Activated CD4-positive, alpha-beta T cell treated with anti-CD3 and anti-CD28 coated beads for 48 hours (primary cell): ENCODE results near the gene PHF21A.
A peak's percentile ranks its signal among the peaks of the same experiment; 100 is the strongest.

Source experiments
- DNase-seq: peaks from one replicate; pipeline ENCODE4 v3.0.0-alpha.2; 2020

PHF21A gene

DNA sequence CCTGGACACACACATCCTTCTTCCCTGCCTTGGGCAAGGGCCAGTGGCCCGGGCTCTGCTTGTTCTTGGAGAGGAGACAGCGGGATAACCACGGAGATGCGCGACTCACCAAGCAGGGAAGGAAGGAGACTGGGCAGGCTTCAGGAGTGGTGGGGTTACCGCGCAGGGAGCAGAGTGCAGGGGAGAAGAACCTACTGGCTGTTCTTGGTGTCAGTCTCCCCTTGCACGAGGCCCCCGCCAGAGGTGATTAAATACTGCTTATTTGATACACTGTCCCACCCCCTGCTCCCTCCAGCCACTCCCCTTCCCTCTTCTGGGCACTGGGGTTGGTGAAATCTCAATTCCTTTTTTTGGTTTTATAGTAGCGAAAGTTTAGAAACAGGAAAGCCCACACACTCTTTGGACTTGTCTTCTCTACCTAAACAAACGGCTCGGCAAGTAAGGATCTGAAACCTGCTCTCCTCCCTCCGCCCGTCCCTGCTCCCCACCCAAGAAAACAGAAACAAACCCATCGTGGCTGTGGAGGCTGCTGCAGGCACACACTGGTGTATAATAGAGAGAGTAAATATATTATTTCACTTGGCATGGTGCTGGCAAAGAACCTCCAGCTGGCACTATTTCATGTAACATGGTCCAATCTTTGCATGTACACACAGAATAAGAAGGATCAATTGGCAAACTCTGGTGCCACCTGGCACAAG is 188.0 kb downstream of the PHF21A start:
- no peak for DNase-seq

DNA sequence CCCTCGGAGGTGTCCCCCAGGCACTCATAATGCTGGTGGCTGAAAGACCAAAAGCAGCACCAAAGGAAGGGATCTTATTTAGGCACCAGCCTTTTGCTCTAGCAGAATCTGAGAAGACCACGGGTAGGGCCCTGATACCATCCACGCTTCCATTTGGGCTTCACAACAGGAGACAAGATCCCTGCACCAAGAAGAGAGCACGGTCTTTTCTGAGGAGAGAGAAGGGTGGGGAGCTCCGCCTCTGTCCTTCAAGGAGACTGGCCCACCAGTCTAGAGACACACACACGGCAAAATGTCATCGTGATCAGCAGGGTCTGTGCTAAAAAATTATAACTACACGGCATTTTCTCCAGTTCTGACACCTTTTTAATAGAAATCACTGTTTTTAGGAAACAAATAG is 189.0 kb downstream of the PHF21A start:
- DNase-seq: no peak

DNA sequence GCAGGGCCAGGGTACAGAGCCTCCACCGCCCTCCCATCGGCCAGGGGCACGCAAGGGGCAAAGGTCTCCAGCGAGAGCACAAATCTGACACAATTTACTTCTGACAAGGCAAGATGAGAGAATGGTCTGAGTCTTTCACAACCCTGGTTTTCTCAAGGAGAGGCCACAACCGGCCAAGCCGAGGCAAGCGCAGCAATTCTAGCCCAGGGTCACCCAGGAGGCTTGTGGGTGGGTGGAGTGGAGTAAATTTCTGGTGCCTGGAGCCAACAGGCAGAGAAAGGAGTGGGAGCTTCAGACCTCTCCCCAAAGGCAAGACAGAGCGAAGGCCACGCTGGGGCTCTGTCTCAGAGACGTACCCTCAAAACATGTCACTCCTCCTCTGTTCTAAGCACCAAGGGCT is 189.5 kb downstream of the PHF21A start:
- DNase-seq: no peak

DNA sequence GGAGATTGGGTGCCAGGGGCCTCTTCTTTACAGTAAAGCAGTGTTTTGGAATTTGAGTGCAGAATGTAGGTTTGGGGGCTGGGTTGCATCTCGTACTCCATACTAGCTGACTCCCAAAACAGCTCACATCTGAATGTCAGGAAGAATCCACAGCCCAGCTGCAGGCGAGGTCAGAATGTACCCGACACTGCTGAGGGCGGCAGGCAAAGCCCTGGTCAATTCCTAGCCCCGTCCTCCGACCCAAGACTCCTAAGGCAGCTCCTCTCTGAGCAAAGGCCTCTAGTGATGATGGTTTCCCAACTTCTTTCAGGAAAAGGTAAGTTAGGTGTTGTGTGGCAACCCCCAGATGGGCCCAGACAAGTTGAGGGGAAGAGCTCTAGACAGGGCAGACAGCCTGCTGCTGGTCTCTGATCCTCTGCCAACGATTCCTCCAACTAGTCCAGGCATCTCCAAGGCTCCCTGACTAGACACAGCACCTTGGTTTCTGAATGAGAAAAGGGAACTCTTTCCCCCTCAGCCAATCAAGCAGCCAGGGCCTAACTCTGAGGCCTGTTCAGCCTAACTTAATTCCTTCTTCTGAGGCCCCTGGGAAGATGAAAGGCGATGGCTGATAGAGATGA is 190.2 kb downstream of the PHF21A start:
- no peak for DNase-seq

DNA sequence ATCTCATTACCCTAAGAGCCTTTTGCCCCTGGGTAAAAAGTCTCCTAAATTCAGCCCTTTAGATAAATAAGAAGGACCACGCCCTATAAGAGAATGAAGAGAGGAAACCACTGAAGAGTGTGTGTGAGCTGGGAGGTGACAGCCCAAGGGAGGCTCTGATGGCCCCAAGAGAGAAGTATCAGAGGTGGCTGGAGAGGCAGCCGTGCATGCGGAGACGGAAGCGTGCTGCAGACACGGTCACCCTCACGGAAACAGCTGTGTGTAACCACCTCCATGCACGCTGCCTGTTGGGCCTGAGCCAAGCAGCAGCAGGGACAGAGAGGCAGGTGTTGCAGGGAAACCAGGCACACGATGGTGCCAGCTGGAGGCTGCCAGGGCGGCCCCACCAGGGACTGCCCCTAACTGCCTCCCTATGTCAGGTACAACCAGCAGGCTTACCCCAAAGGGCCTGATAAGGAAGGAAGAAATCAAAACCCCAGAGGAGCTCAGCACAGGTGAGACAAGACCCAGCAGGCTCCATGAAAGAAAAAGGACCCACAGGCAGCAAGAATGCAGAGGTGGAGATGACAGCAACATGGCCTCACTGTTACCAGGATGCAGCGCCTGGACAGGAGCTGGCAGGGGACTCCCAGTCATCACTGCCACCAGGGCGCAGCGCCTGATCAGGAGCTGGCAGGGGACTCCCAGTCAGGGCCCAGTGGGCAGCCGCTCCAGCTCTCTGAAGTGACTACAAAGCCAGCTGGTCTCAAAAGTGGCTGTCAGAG is 191.0 kb downstream of the PHF21A start:
- peak; percentile 32 for DNase-seq

DNA sequence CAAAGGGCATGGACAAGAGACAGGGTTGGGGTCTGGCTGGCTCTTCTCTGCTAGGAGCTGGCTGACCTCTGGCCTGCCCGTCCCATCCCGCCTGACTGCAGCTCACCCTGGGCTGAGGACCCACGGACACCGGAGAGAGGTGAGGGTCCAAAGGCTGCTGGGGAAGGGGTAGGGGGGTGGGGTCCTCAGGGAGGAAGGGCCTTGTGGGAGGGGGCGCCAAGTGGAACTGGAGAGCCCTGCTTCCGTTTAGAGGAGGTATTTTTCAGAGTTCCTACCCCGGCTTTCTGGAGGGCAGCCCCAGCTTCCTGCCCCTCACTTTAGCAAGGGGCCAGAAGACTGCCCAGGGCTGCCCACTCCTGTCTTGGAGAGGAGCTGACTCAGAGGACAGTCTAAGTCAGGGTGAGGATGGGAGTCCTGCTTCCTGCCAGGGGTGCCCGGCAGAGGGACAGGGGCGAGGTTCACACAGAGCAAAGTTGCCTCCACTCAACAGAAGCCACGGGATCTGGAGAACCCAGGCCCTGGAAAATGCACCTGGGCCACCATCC is 191.7 kb downstream of the PHF21A start:
- DNase-seq: no peak

DNA sequence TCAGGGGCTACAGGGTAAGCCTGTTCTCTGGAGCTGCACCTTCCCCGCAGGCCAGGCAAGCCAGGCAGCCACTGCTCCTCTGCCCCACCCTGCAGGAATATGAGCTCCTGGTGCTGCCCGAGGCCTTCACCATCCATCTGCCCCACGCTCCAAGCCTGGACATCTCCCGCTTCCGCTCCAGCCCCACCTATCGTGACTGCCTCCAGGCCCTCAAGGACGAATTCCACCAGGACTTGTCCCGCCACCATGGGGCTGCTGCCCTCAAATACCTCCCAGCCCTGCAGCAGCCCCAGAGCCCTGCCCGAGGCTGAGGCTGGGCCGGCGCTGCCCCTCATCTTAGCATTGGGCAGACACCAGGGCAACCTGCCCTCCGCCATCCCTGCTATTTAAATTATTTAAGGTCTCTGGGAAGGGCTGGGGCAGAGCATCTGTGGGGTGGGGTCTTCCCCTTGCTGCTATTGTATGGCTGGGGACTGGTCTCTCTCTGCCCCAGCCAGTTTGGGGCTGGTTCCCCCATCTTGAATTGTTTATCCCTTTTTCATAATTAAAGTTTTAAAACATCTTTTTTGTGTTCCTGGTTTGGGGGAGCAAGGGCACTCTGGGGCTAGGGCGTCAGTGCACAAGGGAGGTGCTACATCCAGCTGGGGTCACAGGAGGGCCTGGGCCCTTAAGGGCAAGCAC is 192.6 kb downstream of the PHF21A start:
- DNase-seq: no peak

DNA sequence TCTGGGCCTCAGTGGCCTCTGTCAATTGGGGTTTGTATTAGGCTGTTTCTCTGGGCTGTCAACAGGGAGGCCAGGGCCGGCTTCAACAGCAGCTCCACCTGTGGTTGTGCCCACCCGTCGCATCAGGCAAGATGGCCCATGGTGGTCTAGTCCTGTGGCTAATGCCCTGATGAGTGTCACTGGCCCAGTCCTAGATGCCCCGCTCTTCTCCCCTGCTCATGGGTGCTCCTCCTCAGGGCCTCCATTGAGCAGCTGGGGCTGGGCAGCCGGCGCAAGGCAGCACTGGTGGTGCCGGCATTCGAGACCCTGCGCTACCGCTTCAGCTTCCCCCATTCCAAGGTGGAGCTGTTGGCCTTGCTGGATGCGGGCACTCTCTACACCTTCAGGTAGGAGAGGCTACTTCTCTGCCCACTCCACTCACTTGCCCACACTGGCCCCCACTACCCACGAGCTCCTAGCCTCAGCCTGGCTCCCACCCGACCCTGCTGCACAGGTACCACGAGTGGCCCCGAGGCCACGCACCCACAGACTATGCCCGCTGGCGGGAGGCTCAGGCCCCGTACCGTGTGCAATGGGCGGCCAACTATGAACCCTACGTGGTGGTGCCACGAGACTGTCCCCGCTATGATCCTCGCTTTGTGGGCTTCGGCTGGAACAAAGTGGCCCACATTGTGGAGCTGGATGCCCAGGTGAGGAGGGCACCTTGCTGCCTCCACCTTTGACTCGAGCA is 193.4 kb downstream of the PHF21A start:
- DNase-seq: no peak

DNA sequence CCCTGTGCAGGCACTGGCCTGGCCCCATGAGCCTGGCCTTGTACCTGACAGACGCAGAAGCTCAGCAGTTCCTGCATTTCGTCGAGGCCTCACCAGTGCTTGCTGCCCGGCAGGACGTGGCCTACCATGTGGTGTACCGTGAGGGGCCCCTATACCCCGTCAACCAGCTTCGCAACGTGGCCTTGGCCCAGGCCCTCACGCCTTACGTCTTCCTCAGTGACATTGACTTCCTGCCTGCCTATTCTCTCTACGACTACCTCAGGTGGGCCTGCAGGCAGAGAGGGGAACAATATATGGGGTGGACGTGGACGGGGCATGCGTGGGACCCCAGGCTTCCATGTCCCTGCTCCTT is 193.9 kb downstream of the PHF21A start:
- no peak for DNase-seq

DNA sequence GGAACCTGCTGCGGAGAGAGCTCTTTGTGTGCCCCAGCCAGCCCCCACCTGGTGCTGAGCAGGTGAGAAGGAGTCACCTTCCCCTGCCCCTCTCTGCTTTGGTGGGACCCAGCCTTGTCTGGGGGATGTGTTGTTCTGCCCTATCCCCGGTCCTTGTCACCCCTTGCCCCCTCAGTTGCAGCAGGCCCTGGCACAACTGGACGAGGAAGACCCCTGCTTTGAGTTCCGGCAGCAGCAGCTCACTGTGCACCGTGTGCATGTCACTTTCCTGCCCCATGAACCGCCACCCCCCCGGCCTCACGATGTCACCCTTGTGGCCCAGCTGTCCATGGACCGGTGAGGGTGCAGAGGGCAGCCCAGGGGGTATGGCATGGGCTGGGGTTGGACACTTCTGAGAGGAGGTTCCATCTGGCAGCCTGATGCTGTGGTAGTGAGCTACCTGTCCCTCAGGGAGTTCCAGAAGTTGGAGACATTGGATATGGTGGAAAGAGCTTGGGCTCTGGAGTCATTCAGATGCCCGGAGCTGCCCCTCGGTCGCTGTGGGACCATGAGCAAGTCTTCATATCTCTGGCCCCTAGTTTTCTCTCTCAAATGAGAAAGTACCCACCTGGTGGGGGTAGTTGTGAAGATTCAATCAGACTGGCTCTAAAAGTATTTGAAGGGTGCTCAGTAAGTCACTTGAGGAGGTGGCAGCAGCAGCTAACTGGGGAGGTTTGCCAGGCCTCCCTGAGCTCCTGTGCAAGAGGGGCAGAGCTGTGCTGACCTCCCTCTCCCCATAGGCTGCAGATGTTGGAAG is 194.5 kb downstream of the PHF21A start:
- no peak for DNase-seq

DNA sequence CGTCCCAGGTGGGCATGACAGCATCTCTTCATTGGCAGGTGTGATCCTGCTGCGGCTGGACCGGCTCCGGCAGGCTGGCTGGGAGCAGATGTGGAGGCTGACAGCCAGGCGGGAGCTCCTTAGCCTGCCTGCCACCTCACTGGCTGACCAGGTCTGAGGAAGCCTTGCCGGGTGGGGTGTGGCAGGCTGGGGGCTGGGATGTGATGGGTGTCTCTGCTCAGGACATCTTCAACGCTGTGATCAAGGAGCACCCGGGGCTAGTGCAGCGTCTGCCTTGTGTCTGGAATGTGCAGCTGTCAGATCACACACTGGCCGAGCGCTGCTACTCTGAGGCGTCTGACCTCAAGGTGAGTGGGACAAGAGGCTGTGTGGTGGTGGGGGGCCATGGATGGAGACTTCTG is 195.3 kb downstream of the PHF21A start:
- DNase-seq: no peak

DNA sequence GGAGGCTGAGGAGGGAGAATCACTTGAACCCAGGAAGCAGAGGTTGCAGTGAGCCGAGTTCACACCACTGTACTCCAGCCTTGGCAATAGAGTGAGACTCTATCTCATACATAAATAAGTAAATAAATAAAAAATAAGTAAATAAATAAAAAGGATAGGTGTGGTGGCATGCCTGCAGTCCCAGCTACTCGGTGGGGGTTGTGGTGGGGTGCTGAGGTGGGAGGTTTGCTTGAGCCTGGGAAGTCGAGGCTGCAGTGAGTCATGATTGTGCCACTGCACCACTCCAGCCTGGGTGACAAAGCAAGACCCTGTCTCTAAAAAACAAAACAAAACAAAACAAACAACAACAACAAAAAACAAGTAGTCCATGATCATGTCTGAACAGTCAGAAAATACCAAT is 195.7 kb downstream of the PHF21A start:
- DNase-seq: no peak

DNA sequence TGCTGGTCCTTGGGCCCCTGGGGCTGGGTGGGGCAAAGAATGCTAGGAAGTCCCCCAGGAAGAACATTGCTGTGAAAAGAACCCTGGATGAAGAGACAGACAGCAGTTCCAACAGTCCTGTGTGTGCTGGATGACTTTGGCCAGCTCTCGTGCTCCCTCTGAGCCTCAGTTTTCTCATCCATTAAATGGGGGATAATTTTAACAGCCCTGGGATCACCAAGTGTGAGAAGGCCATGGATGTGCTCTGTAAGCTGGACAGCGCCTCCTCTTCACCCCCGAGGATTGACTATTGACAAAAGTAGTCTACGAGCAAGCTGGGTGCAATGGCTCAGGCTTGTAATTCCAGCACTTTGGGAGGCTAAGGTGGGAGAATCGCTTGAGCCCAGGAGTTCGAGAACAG is 196.3 kb downstream of the PHF21A start:
- no peak for DNase-seq

DNA sequence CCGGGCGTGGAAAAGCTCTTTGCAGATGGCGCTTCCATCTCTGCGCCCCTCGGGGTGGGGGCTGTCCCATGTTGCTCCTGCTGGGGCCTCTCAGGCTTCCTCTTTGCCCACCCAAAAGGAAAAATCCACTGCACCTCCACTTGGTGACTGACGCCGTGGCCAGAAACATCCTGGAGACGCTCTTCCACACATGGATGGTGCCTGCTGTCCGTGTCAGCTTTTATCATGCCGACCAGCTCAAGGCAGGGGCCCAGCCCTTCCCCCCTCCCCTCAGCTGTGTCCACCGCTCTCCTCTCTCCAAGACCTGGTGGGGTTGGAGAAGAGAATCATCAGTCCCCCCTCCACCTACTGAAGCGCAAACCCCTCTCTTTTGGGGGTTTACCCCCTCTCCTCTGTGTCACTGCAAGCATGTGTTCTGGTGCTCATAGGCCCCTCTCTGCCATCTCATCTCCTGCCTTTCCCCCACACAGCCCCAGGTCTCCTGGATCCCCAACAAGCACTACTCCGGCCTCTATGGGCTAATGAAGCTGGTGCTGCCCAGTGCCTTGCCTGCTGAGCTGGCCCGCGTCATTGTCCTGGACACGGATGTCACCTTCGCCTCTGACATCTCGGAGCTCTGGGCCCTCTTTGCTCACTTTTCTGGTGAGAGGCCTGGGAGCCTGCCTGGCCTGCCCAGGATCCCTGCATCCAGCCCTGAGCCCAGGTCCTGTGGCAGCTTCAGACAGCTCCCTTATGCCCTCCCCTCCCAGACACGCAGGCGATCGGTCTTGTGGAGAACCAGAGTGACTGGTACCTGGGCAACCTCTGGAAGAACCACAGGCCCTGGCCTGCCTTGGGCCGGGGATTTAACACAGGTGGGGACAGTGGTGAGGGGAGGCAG is 197.0 kb downstream of the PHF21A start:
- DNase-seq: no peak

DNA sequence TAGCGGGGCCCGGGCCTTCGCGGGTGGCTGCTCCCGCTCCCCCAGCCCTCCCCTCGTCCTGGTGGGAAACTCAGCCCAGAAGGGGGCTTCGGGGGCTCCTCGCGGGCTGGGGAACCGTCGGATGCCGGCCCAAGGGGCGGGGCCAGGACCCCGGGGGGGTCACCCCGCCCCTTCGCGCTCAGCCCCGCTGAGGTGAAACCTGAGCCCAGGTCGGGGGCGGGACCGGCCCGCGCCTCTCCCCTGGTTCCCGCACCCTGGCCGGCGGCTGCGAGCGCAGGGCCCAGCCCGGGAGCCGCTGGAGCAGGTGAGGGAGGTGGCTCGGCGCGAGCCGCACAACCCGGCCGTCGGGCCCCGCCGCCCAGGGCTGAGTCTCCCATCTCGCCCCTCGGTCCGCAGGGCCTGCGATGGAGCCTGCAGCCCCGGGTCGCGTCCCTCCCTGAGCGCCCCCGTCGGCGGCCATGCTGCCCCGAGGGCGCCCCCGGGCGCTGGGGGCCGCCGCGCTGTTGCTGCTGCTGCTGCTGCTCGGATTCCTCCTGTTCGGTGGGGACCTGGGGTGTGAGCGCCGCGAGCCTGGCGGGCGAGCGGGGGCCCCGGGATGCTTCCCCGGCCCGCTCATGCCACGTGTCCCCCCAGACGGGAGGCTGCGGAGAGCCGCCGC is 198.7 kb downstream of the PHF21A start, which contains the start of gene LARGE2:
TSS of gene LARGE2 (plus strand) at position 232 of the 658 bp plus-strand sequence. CDS start at position 459, 227 bp downstream.
- DNase-seq: no peak

DNA sequence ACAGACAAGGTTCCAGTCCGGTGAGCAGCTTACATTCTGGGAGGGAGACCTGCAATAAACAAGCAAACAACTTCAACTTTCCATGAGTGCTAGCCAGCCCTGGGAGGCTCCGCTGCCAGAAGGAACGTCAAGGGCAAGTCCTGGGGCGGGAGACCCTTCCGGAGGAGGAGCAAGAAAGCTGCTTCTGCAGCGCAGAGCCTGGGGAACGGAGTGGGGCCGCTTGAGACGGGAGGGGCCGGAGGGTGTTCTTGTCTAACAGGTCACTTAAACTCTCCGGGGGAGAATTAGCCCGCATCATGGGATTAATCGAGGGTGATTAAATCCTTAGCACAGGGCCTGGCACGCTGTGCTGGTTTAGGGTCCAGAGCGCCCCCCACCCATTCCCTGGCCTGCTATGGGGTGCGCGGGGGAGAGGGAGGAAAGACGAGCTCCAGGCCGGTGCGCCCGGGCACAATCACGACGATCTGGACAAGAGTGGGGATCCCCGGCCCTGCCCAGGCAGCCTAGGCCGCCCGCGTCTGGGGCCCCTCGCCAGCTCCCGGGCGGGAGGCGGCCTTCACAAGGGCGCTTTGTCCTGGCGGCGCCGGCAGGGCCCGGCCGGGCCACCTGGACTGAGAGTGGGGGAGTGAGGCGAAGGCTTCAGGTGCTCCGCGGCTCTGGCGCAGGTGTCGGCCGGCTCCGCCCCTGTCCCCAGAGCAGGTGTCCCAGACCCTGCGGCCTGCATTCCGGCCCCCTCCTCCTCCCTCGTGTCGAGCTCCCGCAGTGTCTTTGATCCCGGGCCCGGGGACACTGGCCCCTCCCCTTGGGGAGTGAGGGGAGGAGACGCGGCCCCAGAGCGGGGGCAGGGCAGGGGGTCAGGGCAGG is 199.5 kb downstream of the PHF21A start:
- DNase-seq: no peak

DNA sequence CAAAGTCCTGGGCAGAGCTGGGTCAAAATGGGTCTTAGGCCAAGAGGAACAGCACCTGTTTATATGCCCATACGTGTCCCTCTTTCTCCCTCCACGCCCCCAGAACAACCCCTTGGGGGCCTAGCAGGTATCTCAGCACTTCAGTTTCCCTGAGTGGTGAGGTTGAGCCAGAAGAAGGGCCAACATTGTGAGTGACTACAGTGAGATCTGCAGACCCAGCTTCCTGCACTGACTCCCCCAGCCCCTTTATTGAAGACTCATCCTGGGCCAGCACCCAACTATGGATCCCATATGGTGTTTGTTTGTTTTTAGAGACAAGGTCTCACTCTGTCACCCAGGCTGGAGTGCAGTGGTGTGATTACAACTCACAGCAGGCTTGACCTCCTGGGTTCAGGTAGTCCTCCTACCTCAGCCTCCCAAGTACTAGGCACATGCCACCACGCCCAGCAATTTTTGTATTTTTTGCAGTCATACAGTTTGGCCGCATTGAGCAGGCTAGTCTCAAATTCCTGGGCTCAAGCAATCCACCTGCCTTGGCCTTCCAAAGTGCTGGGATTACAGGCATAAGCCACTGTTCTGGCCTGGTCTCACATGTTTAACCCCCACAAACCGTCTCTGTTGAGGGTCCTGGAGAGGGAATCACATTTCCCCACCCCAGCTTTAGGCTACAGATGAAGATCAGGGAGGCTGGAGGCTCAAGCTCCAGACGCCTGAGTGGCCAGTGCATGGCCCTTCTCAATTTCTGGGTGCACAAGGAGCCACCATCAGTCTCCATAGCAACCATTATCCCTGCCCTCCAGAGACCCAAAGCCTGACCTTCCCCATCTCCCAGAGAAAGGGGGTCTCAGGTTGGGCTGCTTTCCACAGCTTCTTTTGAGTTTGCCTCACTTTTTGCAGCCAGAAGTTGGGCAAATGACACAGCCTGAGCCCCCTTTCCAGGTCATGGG is 200.4 kb downstream of the PHF21A start:
- no peak for DNase-seq
